Measurements from ENCODE around the gene PRDM12.

PRDM12 gene

GRCh38 chr9:130687615-130688014, 23.2 kb downstream of the PRDM12 start:
- FAIRE-seq (no peak), DNase-seq (ENCODE audit: insufficient read length, low spot score) (no peak)

- FAIRE-seq (no peak), DNase-seq (ENCODE audit: insufficient read length, low spot score) (no peak)
Measured at GRCh38 chr9:130688072-130688471, 23.7 kb downstream of the PRDM12 start.

- DNase-seq (ENCODE audit: insufficient read length, low spot score) (no peak), FAIRE-seq (no peak)
Measured at GRCh38 chr9:130689572-130689936, 25.2 kb downstream of the PRDM12 start.

GRCh38 chr9:130689937-130690700, 25.7 kb downstream of the PRDM12 start:
- DNase-seq (ENCODE audit: insufficient read length, low spot score) (peak; percentile 65), FAIRE-seq (no peak)

DNA sequence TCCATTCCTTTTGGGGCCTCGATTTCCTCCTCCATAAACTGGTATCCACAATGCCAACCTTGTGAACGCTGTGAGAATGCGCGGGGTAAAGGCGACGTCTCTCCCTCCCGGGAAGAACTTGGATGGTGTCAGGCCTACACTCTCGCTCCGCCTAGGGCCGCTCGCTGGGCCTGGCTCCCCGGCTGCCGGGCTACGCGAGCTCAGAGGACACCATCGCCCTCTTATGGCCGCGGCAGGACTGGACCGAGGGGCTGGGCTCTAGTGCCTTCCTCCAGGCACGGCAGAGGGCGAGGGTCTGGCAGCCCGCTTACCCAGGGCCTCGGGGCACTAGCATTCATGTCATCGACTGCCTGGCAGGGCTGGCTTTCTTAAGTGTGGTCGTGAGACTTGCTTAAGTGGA, 27.9 kb downstream of the PRDM12 start:
- DNase-seq (ENCODE audit: insufficient read length, low spot score) (no peak), FAIRE-seq (no peak)

DNA sequence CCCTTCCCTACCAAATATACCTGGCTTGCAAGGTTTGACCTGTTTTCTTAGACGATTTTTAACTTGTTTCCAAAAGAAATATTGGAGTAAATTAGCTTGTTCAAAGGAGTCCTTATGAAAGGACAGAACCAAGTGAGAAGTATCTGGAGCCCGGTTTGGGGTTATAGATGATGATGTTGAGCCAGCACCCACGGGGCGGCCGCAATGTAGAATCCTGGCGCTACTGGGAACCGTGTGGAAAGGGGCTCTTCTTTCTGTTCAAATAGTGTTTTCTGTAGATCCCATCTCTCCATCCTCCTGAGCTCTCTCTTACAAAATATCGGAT, 28.7 kb downstream of the PRDM12 start:
- FAIRE-seq (no peak), DNase-seq (ENCODE audit: insufficient read length, low spot score) (no peak)

GRCh38 chr9:130693426-130694191, 29.2 kb downstream of the PRDM12 start, which contains the start of gene EXOSC2:
Gene EXOSC2 (plus strand): TSS chr9:130693780. CDS start chr9:130693792, 12 bp downstream.
- DNase-seq (ENCODE audit: insufficient read length, low spot score) (peak; percentile 96), FAIRE-seq (no peak)

DNA sequence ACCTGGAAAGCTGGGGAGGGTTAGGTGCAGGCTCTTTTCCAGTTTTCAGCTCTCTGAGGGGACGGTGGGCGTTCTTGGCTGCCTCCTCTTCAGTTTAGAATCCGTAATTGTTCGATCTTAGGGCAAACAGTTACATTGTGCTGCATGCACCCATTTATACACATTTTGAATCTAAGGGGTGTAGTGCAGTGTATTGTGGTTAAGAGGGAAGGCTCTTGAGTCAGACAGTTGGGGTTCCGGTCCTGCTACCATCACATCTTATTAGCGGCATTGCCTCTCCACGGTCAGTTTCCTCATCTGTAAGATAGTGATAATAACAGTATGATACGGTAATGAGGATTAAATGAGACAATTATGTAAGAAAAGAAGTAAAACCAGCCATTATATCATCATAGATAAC, 29.8 kb downstream of the PRDM12 start:
- no peak for FAIRE-seq
- DNase-seq (ENCODE audit: insufficient read length, low spot score), result no peak

DNA sequence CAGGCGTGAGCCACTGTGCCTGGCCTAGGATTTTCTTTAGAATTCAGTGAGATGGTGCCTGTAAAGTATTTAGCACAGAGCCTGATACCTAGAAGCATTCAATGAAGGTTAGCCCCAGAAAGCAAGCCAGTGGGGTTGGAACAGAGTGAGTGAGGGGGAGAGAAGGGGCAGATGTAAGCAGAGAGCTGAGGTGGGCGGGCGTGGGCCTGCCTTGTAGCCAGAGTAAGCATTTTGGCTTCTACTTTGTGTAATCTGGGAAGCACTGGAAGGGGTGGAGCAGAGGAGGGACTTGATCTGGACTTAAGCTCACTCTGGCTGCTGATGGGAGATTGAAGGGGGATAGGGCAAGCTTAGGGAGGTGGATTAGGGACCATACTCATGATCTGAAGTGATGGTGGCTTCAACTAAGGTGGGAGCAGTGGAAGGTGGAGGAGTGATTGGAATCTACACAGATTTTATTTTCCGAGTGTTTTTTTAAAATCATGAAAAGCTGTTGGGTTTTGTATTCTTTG, 31.8 kb downstream of the PRDM12 start:
- FAIRE-seq (no peak), DNase-seq (ENCODE audit: insufficient read length, low spot score) (no peak)

DNA sequence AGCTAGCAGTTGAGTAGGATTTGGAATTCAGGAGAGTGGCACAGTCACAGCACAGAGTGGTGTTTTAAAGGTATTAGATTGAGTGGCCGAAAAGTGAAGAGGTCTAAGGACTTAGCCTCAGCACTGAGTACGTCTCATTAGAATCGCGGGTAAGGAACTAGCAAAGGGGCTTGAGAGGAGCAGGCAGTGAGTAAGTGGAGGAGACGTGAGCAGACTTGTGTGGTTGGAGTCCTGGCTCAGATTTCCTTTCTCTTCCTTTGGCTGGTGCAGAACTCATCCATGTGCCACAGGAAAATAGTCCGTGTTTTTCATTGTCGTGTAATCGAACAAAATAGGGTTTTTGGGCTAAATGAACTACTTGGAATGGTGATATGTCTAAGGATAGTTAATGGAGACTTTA, 32.6 kb downstream of the PRDM12 start:
- no peak for FAIRE-seq
- no peak for DNase-seq (ENCODE audit: insufficient read length, low spot score)

DNA sequence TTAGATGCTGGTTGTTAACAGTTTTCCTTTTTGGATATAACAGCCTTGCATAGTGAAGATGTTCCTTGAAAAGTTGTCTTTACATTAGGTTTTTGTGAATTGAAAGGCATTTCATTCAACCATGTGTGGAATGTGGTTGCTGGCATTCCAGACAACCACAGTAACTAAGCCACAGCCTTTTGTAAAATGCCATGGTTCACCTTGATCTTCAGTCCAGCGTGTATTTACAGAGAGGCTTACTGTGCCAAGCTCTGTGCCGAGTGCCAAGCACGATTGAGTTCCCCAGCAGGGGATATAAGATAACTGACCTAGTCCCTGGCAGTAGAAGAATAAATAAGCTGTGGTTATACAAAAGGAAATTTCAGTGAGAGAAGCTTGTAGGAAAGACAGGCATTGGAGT, 34.1 kb downstream of the PRDM12 start:
- no peak for FAIRE-seq
- no peak for DNase-seq (ENCODE audit: insufficient read length, low spot score)

DNA sequence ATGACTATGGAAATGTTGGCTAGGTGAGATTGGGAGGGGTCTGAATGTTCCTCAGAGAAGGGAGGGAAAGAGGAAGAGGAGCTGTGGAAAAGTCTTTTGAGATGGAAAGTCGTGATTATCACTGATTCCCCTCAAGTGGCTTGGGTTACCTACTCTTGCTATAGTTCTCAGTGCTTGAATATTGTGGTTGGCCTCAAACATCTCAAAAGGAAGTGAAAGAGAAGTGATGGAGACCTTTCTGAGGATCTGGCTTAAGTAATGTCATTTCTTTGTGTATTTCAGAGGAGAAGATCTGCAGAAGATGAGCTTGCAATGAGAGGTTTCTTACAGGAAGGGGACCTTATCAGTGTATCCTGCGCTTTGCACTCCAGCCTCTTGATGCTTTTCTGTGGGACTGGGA, 34.7 kb downstream of the PRDM12 start:
- DNase-seq (ENCODE audit: insufficient read length, low spot score) (no peak), FAIRE-seq (no peak)

DNA sequence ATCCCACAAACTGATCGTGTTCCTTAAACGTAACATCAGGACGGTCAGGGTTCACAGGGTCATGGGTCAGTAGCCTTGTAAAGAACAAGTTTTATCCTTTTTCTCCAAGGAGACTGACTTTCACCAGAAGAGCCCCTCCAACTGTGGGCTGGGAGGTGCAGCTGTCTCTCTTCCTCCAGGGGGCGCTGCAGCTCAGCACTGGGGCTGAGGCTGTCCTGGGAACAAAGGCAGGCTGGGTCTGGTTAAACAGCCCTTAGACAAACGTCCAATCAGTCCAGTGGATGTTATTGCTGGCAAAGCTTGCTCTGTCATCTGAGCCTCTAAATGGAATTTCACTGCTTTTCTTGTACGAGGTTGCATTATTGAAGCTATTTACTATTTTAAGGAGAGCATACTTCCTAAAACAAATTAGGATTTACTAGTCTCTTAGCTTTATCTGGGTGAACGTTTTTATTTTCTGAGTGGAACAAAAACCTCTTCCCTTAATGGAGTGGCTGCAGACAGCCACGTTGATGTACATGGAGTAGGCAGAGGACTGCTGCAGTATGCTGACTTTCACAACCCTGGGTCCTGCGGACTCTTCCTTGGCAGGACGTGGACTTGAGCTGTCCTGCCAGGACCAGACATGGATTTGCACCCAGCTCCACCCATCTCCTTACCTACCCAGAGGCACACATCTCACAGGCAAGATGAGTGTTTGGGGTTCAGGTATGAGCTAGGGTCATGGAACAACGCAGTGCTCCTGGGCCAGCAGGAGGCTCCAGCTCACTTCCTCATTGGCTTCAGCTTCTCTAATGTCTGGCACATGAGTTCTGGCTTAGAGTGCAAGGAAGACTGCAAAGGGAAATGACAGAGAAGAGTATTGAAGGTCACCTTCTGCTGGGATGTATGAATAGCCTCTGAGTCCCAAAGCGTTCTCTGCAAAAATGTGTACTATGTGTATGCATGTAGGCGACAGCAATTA, 36.9 kb downstream of the PRDM12 start:
- FAIRE-seq, result no peak
- peak; percentile 60 for DNase-seq (ENCODE audit: insufficient read length, low spot score)

DNA sequence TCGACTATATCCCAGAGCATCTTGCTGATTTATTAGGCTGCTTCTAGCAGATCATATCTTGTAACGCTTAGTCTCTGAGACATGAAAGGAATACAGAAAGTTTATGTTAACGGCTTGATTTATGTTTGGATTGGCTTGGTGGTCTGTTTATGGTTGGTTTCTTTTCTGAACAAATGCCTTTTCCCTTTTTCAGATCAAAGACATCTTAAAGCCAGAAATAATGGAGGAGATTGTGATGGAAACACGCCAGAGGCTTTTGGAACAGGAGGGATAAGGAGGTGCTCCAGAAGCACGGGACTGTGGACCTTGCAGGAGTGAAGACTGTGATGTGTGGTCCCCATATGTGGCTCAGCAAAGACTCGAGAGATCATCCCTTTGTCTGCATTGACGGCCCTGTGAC, 39.1 kb downstream of the PRDM12 start:
- FAIRE-seq, result no peak
- DNase-seq (ENCODE audit: insufficient read length, low spot score), result no peak

DNA sequence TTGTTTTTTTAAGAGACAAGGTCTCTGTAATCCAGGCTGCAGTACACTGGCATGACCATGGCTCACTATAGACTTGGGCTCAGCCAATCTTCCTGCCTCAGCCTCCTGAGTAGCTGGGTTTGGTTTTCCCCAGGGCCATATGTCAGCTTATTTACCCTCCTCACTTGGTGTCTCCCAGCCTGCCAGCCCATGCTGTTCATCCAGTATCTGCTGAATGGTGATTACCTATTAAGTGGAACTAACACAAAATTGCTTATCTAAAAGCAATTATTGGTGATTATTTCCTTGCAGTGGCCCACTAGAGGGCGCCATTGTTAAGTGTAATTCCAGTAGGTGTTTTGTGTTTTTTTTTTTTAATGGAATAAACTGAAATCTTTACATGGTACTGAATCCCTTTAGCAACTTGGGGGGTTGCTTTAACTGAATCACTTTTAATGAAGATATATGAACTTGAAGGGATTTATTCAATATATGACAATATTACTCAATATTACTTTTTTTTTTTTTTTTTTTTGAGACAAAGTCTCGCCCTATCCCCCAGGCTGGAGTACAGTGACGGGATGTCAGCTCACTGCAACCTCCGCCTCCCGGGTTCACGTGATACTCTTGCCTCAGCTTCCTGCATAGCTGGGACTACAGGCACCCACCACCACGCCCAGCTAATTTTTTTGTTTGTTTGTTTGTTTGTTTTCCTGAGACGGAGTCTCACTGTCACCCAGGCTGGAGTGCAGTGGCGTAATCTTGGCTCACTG, 43.0 kb downstream of the PRDM12 start:
- DNase-seq (ENCODE audit: insufficient read length, low spot score), result no peak
- FAIRE-seq, result no peak

DNA sequence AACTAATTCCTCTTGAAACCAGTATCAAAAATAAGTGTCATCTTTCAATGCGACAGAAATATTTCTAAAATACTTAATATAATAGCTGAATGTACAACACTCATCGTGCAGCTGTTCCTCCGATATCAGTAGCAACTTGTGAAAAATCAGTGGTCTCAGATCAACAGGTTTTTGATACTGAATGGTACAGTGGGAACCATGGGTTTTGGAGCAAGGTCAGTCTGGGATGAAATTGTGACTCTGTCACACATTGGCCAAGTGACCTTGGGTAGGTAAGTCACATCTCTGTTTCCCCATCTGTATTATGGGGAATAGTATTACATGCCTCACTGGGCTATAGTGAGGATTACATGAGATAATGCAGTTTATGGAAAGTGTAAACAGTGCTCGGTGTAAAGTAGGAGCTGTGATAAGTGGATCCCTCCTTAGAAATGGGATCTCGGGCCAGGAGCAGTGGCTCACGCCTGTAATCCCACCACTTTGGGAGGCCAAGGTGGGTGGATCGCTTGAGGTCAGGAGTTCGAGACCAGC, 46.5 kb downstream of the PRDM12 start:
- DNase-seq (ENCODE audit: insufficient read length, low spot score) (no peak), FAIRE-seq (no peak)

DNA sequence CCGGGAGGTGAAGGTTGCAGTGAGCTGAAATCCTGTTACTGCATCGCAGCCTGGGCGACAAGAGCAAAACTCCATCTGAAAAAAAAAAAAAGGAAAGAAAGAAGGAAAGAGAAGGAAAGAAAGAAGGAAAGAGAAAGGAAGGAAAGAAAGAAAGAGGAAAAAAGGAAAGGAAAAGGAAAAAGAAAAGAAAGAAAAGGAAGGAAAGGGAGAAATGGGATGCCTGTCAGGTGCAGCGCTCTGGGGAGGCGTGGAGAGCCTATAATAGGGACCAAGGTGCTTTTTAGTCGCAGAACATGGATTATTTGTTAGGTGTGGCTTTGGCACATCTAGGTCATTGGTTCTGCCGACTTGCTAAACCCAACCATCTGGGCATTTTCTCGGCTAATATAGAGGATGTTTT, 47.1 kb downstream of the PRDM12 start:
- DNase-seq (ENCODE audit: insufficient read length, low spot score), result no peak
- no peak for FAIRE-seq

- FAIRE-seq, result no peak
Measured at GRCh38 chr9:130712564-130713285, 48.3 kb downstream of the PRDM12 start.

GRCh38 chr9:130713286-130713960, 49.0 kb downstream of the PRDM12 start:
- FAIRE-seq (no peak), DNase-seq (ENCODE audit: insufficient read length, low spot score) (no peak)

More at GRCh38 chr9:130712564-130713285, 48.3 kb downstream of the PRDM12 start:
- peak; percentile 94 for DNase-seq (ENCODE audit: insufficient read length, low spot score)
